Endothelial cell (in vitro differentiated cells): Measurements from ENCODE around the gene SMNDC1. TPM values are rescaled to one million over a fixed set of nuclear protein-coding genes. Genes with fewer than 3 reads are reported as not detected.

Experiments
- DNase-seq: peaks from one replicate; pipeline ENCODE4 v3.0.0; 2021; ENCODE audit warnings: low spot score
- H3K27ac Mint-ChIP-seq: one replicate; pipeline ENCODE4 v1.8.0; 2021; ENCODE audit warnings: mixed read lengths, inconsistent platforms; ENCODE audit not compliant: unreplicated experiment
- H3K27me3 Mint-ChIP-seq: one replicate; pipeline ENCODE4 v1.8.0; 2021; ENCODE audit warnings: mild to moderate bottlenecking, moderate library complexity, mixed read lengths, inconsistent platforms; ENCODE audit not compliant: unreplicated experiment
- H3K36me3 Mint-ChIP-seq: one replicate; pipeline ENCODE4 v1.8.0; 2021; ENCODE audit warnings: mild to moderate bottlenecking, low read depth, mixed read lengths, inconsistent platforms; ENCODE audit not compliant: unreplicated experiment
- H3K4me1 Mint-ChIP-seq: one replicate; pipeline ENCODE4 v1.8.0; 2021; ENCODE audit warnings: mild to moderate bottlenecking, mixed read lengths, inconsistent platforms; ENCODE audit not compliant: unreplicated experiment
- H3K4me3 Mint-ChIP-seq: one replicate; pipeline ENCODE4 v1.8.0; 2021; ENCODE audit warnings: mild to moderate bottlenecking, mixed read lengths, inconsistent platforms; ENCODE audit not compliant: unreplicated experiment
- H3K9me3 Mint-ChIP-seq: one replicate; pipeline ENCODE4 v1.8.0; 2021; ENCODE audit warnings: mixed read lengths, inconsistent platforms; ENCODE audit not compliant: unreplicated experiment
- CTCF ChIP-seq: fragments of 200-600 bp; sonication (generic); IDR thresholded peaks from one replicate; pipeline ENCODE4 v1.5.0; 2021; ENCODE audit warnings: antibody characterized with exemption; ENCODE audit not compliant: unreplicated experiment
- total RNA-seq: library from RNA; stranded (reverse); fragmentation: NEBNext Ultra II Directional; extraction: Animal tissue kit (Norgen Biotek cat#: 25700); gene quantifications from one replicate; pipeline ENCODE4 v1.2.1, GENCODE V29; 2021; ENCODE audit not compliant: unreplicated experiment

Gene SMNDC1
- total RNA-seq, 1 donor from 2014 or later = 35.4 TPM

- peaks cover 25% of the 10 kb centered on the region for H3K4me1 Mint-ChIP-seq
- H3K27ac Mint-ChIP-seq = peak overlapping the region; percentile 95
- peak; percentile 52 for DNase-seq
- H3K27me3 Mint-ChIP-seq = no peaks in the 10 kb centered on the region
- H3K9me3 Mint-ChIP-seq = no peaks in the 10 kb centered on the region
- no peak for TF ChIP-seq CTCF
- peaks cover 22% of the 10 kb centered on the region for H3K36me3 Mint-ChIP-seq
- H3K4me3 Mint-ChIP-seq = peak overlapping the region; percentile 97
Measured at GRCh38 chr10:110304394-110304779, 333 bp downstream of the SMNDC1 start.

DNA sequence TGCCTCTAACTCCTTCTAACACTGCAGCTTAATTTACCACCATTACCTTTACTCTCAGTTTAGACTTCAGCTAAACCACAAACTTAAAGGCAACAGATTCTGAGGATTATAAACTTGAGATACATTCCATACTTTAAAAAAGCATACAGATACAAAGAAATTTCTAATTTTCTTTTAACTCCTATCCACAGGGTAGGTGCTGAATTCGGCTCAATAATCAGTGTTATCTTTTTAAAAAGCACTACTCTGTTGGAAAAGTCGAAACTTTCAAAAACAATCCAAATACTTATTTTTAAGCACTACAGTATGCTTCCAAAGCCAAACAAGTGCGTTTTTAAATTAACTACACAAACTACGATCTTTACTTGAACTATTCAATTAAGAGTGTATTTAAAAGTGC lies 1.0 kb downstream of the SMNDC1 start:
- H3K4me3 Mint-ChIP-seq = peak overlapping the region; percentile 97
- H3K4me1 Mint-ChIP-seq = peaks cover 25% of the 10 kb centered on the region
- H3K9me3 Mint-ChIP-seq = no peaks in the 10 kb centered on the region
- peaks cover 22% of the 10 kb centered on the region for H3K36me3 Mint-ChIP-seq
- H3K27me3 Mint-ChIP-seq = no peaks in the 10 kb centered on the region
- H3K27ac Mint-ChIP-seq = peak overlapping the region; percentile 91
- DNase-seq = no peak
- TF ChIP-seq CTCF = no peak

GRCh38 chr10:110300486-110300986 lies 4.2 kb downstream of the SMNDC1 start:
- Mint-ChIP-seq H3K4me1 (peaks cover 17% of the 10 kb centered on the region), H3K27ac (no peak overlapping the region), H3K36me3 (peaks cover 39% of the 10 kb centered on the region), H3K9me3 (no peaks in the 10 kb centered on the region), H3K27me3 (no peaks in the 10 kb centered on the region), H3K4me3 (no peak overlapping the region)
- no peak for DNase-seq
- no peak for TF ChIP-seq CTCF

DNA sequence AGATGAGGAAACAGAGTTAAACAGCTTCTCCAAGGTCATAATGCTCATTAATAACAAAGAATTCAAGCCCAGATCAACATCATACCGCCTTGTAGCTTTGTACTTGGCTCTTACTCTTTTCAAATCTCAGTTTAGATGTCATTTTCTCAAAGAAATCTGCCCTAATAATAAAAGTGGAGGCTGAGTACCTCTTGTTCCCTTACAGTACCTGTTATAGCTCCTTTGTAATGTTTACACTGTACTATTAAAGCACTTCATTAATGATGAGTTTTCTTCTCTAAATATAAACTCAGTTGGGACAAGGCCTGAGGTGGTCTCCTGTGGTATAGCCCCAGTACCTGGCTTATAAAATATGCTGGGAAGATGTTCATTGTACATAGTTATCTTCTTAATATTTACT lies 7.8 kb downstream of the SMNDC1 start:
- Mint-ChIP-seq H3K27me3 (no peaks in the 10 kb centered on the region), H3K36me3 (peaks cover 25% of the 10 kb centered on the region), H3K27ac (no peak overlapping the region), H3K4me1 (peaks cover 4% of the 10 kb centered on the region), H3K9me3 (no peaks in the 10 kb centered on the region), H3K4me3 (no peak overlapping the region)
- DNase-seq = no peak
- no peak for TF ChIP-seq CTCF

GRCh38 chr10:110286841-110287240 lies 17.9 kb downstream of the SMNDC1 start:
- H3K27ac Mint-ChIP-seq = no peak overlapping the region
- no peak for DNase-seq
- no peak for TF ChIP-seq CTCF
- H3K4me1 Mint-ChIP-seq = no peaks in the 10 kb centered on the region
- H3K36me3 Mint-ChIP-seq = no peaks in the 10 kb centered on the region
- no peaks in the 10 kb centered on the region for H3K9me3 Mint-ChIP-seq
- H3K4me3 Mint-ChIP-seq = no peak overlapping the region
- H3K27me3 Mint-ChIP-seq = no peaks in the 10 kb centered on the region
